22Rv1 (cell line): ENCODE data around the gene AGAP2.

Experiments used
- ZFX ChIP-seq: fragments of 450-650 bp; IDR thresholded peaks from 2 replicates; pipeline ENCODE4 v1.6.1; 2017; ENCODE audit warnings: antibody characterized with exemption, borderline replicate concordance
- TF ChIP-seq, protein P1 (sequence below): fragments of 450-650 bp; IDR thresholded peaks from 2 replicates; pipeline ENCODE4 v1.5.1; 2017; ENCODE audit warnings: mild to moderate bottlenecking

DNA sequence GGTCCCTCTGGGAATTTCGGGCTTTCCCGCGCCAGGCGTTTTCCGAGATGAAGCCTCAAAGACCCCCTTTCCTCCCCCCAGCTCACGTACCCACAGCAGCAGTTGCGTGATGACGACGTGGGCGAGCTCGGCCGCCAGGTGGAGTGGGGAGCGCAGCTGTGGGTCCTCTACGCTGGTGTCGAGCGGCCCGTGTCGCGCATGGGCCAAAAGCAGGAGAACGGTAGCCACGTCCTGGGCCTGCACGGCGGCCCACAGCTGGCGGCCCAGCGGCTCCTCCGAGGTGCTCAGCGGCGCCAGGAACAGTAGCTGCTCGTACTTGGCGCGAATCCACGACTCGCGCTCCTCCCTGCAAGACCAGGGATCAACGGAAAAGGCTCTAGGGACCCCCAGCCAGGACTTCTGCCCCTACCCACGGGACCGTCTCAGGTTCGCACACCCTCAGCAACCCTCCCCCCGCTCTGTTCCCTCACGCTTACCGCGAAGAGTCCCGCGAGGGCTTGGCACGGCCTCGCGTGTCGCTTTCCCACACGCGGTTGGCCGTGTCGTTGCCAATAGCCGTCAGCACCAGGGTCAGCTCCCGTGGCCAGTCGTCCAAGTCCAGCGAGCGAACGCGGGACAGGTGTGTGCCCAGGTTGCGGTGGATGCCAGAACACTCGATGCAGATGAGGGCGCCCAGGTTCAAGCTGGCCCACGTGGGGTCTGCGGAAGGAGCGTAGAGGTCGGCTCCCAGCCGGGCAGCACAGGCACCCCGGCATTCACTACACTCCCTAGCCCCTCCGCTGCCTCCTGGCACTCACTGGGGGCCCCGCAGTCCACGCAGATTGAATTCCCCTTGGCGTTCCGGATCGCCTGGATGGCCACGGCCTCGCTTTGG, 11.4 kb downstream of the AGAP2 start:
- TF ChIP-seq, protein P1, sequence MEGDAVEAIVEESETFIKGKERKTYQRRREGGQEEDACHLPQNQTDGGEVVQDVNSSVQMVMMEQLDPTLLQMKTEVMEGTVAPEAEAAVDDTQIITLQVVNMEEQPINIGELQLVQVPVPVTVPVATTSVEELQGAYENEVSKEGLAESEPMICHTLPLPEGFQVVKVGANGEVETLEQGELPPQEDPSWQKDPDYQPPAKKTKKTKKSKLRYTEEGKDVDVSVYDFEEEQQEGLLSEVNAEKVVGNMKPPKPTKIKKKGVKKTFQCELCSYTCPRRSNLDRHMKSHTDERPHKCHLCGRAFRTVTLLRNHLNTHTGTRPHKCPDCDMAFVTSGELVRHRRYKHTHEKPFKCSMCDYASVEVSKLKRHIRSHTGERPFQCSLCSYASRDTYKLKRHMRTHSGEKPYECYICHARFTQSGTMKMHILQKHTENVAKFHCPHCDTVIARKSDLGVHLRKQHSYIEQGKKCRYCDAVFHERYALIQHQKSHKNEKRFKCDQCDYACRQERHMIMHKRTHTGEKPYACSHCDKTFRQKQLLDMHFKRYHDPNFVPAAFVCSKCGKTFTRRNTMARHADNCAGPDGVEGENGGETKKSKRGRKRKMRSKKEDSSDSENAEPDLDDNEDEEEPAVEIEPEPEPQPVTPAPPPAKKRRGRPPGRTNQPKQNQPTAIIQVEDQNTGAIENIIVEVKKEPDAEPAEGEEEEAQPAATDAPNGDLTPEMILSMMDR = 0 out of 2 replicates have a peak, but pooled peaks have one; percentile 4
- TF ChIP-seq ZFX = no peak
